Activated gamma-delta T cell (primary cell): Measurements from ENCODE around the gene TGFA.
"Not testable (repeated sequence)": the region's sequence is repeated elsewhere in the genome, so short reads cannot be mapped to it uniquely, and the experiment has no call there.

Experiments used
- DNase-seq: peaks from one replicate; lab custom pipeline; 2025; lab: John Stamatoyannopoulos, UW

Gene TGFA

GRCh38 chr2:70498054-70498453, 55.6 kb downstream of the TGFA start:
- DNase-seq: no peak

- DNase-seq: no peak
These were observed 56.8 kb downstream of the TGFA start for GRCh38 chr2:70496819-70497218.

GRCh38 chr2:70494293-70494886, 59.2 kb downstream of the TGFA start:
- no peak for DNase-seq

GRCh38 chr2:70490381-70490780, 63.2 kb downstream of the TGFA start:
- DNase-seq: no peak

GRCh38 chr2:70489165-70489564, 64.5 kb downstream of the TGFA start:
- no peak for DNase-seq

- DNase-seq: no peak
These were observed 69.5 kb downstream of the TGFA start for GRCh38 chr2:70484086-70484485.

- no peak for DNase-seq
These were observed 71.2 kb downstream of the TGFA start for GRCh38 chr2:70482401-70482800.

GRCh38 chr2:70480468-70480867, 73.2 kb downstream of the TGFA start:
- no peak for DNase-seq

- no peak for DNase-seq
These were observed 73.8 kb downstream of the TGFA start for GRCh38 chr2:70479816-70480215.

GRCh38 chr2:70477441-70477844, 76.2 kb downstream of the TGFA start:
- no peak for DNase-seq

- no peak for DNase-seq
These were observed 78.4 kb downstream of the TGFA start for GRCh38 chr2:70475266-70475665.

- DNase-seq: no peak
These were observed 79.3 kb downstream of the TGFA start for GRCh38 chr2:70474256-70474848.

GRCh38 chr2:70473101-70473722, 80.4 kb downstream of the TGFA start:
- no peak for DNase-seq

- no peak for DNase-seq
These were observed 81.3 kb downstream of the TGFA start for GRCh38 chr2:70472221-70472890.

GRCh38 chr2:70471129-70471528, 82.5 kb downstream of the TGFA start:
- DNase-seq: no peak

GRCh38 chr2:70469961-70470360, 83.7 kb downstream of the TGFA start:
- DNase-seq: no peak

GRCh38 chr2:70469435-70469834, 84.2 kb downstream of the TGFA start:
- no peak for DNase-seq

GRCh38 chr2:70468878-70469277, 84.7 kb downstream of the TGFA start:
- no peak for DNase-seq

- no peak for DNase-seq
These were observed 85.5 kb downstream of the TGFA start for GRCh38 chr2:70467831-70468779.

GRCh38 chr2:70467237-70467636, 86.4 kb downstream of the TGFA start:
- no peak for DNase-seq

- not testable (repeated sequence) for DNase-seq
These were observed 87.0 kb downstream of the TGFA start for GRCh38 chr2:70466647-70467046.

GRCh38 chr2:70463997-70464396, 89.6 kb downstream of the TGFA start:
- DNase-seq: no peak
